Liver (tissue), 9 donors: ENCODE measurements around the gene CAMSAP1. TPM values are rescaled to one million over a fixed set of nuclear protein-coding genes. Genes with fewer than 3 reads are reported as not detected.
"Not testable (repeated sequence)": the region's sequence is repeated elsewhere in the genome, so short reads cannot be mapped to it uniquely, and the experiment has no call there.

Source experiments
- DNase-seq: peaks from one replicate; pipeline ENCODE4 v3.0.0-alpha.2; 2017; ENCODE audit warnings: low spot score
- H3K27ac ChIP-seq, 2 donors: one replicate each; pipeline ENCODE4 v1.7.0; 2013; ENCODE audit warnings: inconsistent platforms in 2 of 2, low read length in 2 of 2, control low read depth in 1 of 2, low read depth in 1 of 2, mild to moderate bottlenecking in 1 of 2
- H3K27me3 ChIP-seq, 4 donors: one replicate each; pipeline versions ENCODE4 v1.6.1 to v1.7.0; 2013; ENCODE audit warnings: low read length in 3 of 4, inconsistent platforms in 1 of 4, mild to moderate bottlenecking in 1 of 4, moderate library complexity in 1 of 4; ENCODE audit not compliant: control insufficient read depth in 4 of 4, insufficient read depth in 4 of 4
- H3K36me3 ChIP-seq, 4 donors: one replicate each; pipeline versions ENCODE4 v1.6.1 to v1.7.0; 2013; ENCODE audit warnings: low read length in 3 of 4, mild to moderate bottlenecking in 3 of 4, low read depth in 1 of 4, moderate library complexity in 1 of 4; ENCODE audit not compliant: control insufficient read depth in 4 of 4, insufficient read depth in 3 of 4
- H3K4me1 ChIP-seq, 4 donors: one replicate each; pipeline versions ENCODE4 v1.6.1 to v1.7.0; 2013; ENCODE audit warnings: low read length in 3 of 4, mild to moderate bottlenecking in 3 of 4, moderate library complexity in 1 of 4; ENCODE audit not compliant: control insufficient read depth in 4 of 4, insufficient read depth in 4 of 4
- H3K4me3 ChIP-seq, 3 donors: one replicate each; pipeline versions ENCODE4 v1.6.1 to v1.7.0; 2013; ENCODE audit warnings: low read length in 3 of 3, control low read depth in 1 of 3, low read depth in 1 of 3, mild to moderate bottlenecking in 1 of 3
- H3K9ac ChIP-seq, 2 donors: one replicate each; pipeline ENCODE4 v1.7.0; 2013; ENCODE audit warnings: low read length in 2 of 2, mild to moderate bottlenecking in 2 of 2, moderate library complexity in 2 of 2, control low read depth in 1 of 2, low read depth in 1 of 2
- H3K9me3 ChIP-seq, 4 donors: one replicate each; pipeline versions ENCODE4 v1.6.1 to v1.7.0; 2013; ENCODE audit warnings: low read length in 3 of 4; ENCODE audit not compliant: control insufficient read depth in 4 of 4
- CTCF ChIP-seq: fragments of 150-350 bp; IDR thresholded peaks from 2 replicates; pipeline ENCODE4 v1.5.1; 2017; ENCODE audit warnings: improper control_type of control experiment, low read depth, low read length; ENCODE audit not compliant: missing input control
- EGR1 ChIP-seq, 2 donors: IDR thresholded peaks; 2 replicates each; pipeline ENCODE4 v1.6.1; 2016 to 2018; ENCODE audit warnings: antibody characterized with exemption in 2 of 2, low read depth in 2 of 2
- FOXA1 ChIP-seq: IDR thresholded peaks from 2 replicates; pipeline ENCODE4 v1.6.1; 2016; ENCODE audit warnings: antibody characterized with exemption
- FOXA2 ChIP-seq: IDR thresholded peaks from 2 replicates; pipeline ENCODE4 v1.6.1; 2016; ENCODE audit warnings: antibody characterized with exemption
- HNF4A ChIP-seq, 2 donors: conservative IDR thresholded peaks; 2 replicates each; pipeline ENCODE4 v1.6.1; 2016; ENCODE audit warnings: antibody characterized with exemption in 2 of 2, mild to moderate bottlenecking in 2 of 2
- HNF4G ChIP-seq: IDR thresholded peaks from 2 replicates; pipeline ENCODE4 v1.6.1; 2016; ENCODE audit warnings: antibody characterized with exemption
- NR2F2 ChIP-seq: IDR thresholded peaks from 2 replicates; pipeline ENCODE4 v1.6.1; 2016; ENCODE audit warnings: antibody characterized with exemption
- RXRA ChIP-seq, 2 donors: IDR thresholded peaks; 2 replicates each; pipeline ENCODE4 v1.6.1; 2017 to 2018; ENCODE audit warnings: antibody characterized with exemption in 2 of 2, mild to moderate bottlenecking in 1 of 2
- SP1 ChIP-seq: IDR thresholded peaks from 2 replicates; pipeline ENCODE4 v1.6.1; 2018; ENCODE audit warnings: antibody characterized with exemption, mild to moderate bottlenecking
- ZBTB33 ChIP-seq: IDR thresholded peaks from 2 replicates; pipeline ENCODE4 v1.6.1; 2016; ENCODE audit warnings: antibody characterized with exemption
- WGBS: extraction: QIAGEN DNeasy Blood & Tissue Kit; methylation state at CpG from one replicate; pipeline ENCODE4 v1.1.7; 2013; 5-methylcytosine and 5-hydroxymethylcytosine counted together
- polyA plus RNA-seq, 2 donors: library from polyadenylated mRNA; stranded (reverse) in 1 of 2; unstranded in 1 of 2; fragments of 200-250 nt in 1 of 2; fragments of >200 nt in 1 of 2; fragmentation: Nextera tagmentation in 1 of 2; extraction: Ambion mirVana in 1 of 2; gene quantifications; one replicate each; pipeline versions ENCODE4 v1.2.1 to v1.2.3, GENCODE V29; 2013 to 2015
- total RNA-seq, 2 donors: library from RNA; depleted of rRNA; stranded (reverse); fragments of >200 nt; gene quantifications; one replicate each; pipeline ENCODE4 v1.2.3, GENCODE V29; 2014
- donor health status: healthy.
- donor health status: healthy.
- donor health status: healthy.
- donor health status: healthy.
- donor health status: healthy.

Gene CAMSAP1
- total and polyA plus RNA-seq, 4 donors = 0.97 to 6.4 (median 5.1) TPM

DNA sequence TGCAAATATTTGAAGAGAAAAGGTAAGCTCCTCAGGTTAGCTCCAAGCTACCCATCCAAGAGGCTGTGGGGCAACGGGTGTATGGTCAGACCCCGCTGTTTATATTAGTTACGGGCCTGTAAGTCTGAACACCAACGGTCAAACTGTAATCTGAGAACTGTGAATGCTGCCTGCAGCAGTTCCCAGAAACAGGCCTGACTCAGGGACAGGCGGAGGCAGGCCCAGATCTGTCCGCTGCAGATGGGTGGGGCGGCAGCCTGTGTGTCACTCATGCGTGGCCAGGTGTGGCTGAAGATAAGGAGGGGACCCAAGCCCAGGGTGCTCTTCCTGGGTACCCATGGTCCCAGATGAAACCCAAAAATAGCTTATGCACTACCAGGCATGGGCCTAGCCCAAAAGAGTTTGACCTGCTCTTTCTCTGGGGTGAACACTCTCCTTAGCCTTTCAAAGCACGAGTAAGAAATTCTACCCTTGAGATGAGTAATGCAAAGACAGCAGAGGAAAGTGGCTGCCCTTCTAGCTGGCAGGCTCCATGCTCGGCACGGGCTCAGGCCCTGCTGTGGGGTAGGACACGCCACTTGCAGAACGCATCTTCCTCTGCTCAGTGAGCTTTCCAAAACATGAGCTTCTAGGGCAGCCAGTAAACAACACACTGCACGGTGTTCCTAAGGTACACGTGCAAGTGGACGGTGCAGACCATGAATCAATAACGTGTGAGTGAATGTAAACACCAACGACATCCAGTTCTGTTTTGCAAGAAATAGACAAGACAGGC lies 44.7 kb upstream of the CAMSAP1 start:
- H3K4me1 ChIP-seq = peaks cover 0 to 5% (median 3%) of the 10 kb centered on the region in 4 donors
- WGBS = 65% methylated on average over 18 of the region's 18 CpGs
- peaks cover 2 to 29% (median 16%) of the 10 kb centered on the region in 4 donors for H3K36me3 ChIP-seq
- TF ChIP-seq EGR1 (IDR thresholded peaks at IDR 0.05; ENCODE audit: low read depth in 2 of 2) (no peak), SP1 (no peak), FOXA1 (peak; percentile 96), NR2F2 (no peak), CTCF (no peak), HNF4A (conservative IDR thresholded peaks at IDR 0.05) (peak in 1 of 2 donors; percentile 42), FOXA2 (peak; percentile 96), ZBTB33 (no peak), HNF4G (no peak), RXRA (IDR thresholded peaks at IDR 0.05) (no peak)
- H3K9ac ChIP-seq = no peak overlapping the region
- no peaks in the 10 kb centered on the region for H3K27me3 ChIP-seq
- no peaks in the 10 kb centered on the region for H3K9me3 ChIP-seq
- no peak overlapping the region for H3K27ac ChIP-seq
- DNase-seq = peak; percentile 88
- H3K4me3 ChIP-seq = no peak overlapping the region

DNA sequence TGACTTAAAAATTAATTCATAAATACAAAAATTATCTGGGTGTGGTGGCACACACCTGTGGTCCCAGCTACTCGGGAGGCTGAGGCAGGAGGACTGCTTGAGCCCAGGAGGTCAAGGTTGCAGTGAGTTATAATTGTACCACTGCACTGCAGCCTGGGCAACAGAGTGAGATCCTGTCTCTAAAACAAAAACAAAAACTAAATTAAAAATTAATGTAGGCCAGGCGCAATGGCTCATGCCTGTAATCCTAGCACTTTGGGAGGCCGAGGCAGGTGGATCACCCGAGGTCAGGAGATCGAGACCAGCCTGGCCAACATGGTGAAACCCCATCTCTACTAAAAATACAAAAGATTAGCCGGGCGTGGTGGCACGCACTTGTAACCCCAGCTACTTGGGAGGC lies 44.0 kb upstream of the CAMSAP1 start:
- not testable (repeated sequence) for DNase-seq, H3K27me3 ChIP-seq, H3K9ac ChIP-seq, H3K4me1 ChIP-seq, H3K9me3 ChIP-seq, H3K4me3 ChIP-seq, H3K27ac ChIP-seq
- WGBS = 97% methylated on average over 8 of the region's 8 CpGs
- H3K36me3 ChIP-seq = peaks cover 4 to 36% (median 22%) of the 10 kb centered on the region in 4 donors

DNA sequence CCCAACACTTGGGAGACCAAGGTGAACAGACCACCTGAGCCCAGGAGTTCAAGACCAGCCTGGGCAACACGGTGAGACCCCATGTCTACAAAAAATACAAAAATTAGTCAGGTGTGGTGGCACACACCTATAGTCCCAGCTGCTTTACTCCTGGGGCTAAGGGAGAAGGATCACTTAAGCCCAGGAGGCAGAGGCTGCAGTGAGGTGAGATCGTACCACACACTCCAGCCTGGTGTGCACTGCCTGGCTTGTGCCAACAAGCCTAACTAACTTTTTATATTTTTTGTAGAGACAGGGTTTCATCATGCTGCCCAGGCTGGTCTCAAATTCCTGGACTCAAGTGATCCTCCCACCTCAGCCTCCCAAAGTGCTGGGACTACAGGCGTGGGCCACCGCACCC lies 43.5 kb upstream of the CAMSAP1 start:
- not testable (repeated sequence) for H3K4me1 ChIP-seq, H3K4me3 ChIP-seq, H3K9ac ChIP-seq, H3K27ac ChIP-seq, H3K9me3 ChIP-seq, DNase-seq, H3K27me3 ChIP-seq
- H3K36me3 ChIP-seq = peaks cover 7 to 41% (median 26%) of the 10 kb centered on the region in 4 donors
- WGBS = 99% methylated on average over 4 of the region's 4 CpGs
